Renal cortical epithelial cell (primary cell): ENCODE data around the gene SRR. TPM values are rescaled to one million over a fixed set of nuclear protein-coding genes. Genes with fewer than 3 reads are reported as not detected.
A peak's percentile ranks its signal among the peaks of the same experiment; 100 is the strongest.
"Not testable (repeated sequence)": the region's sequence is repeated elsewhere in the genome, so short reads cannot be mapped to it uniquely, and the experiment has no call there.

Experiments used
- DNase-seq: peaks from one replicate; pipeline ENCODE4 v3.0.0-alpha.2; 2011; ENCODE audit warnings: low read depth
- total RNA-seq: library from RNA; depleted of rRNA; stranded (reverse); fragments of >200 nt; gene quantifications from 2 replicates; pipeline ENCODE4 v1.2.3, GENCODE V29; 2014

The SRR gene
- total RNA-seq, 1 donor from 2014 or later, result 19.7 TPM

DNA sequence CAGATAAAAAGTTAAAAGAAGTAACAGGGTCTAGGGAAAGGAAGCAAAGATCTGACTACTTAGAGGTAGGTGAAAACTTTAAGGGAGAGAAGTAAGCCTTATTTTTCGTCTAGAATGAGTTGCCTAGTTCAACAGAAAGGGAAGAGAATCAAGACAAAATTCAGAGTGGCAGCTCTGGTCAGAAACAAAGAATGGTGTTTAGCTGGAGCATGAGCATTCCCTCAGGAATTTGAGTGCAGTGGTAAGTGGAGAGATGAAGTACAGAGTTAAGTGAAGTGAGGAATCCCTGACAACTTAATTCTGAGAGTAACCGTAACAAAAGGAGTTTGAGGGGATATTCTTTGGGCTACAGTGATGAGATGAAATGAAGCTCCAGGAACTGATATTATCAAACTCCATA, 11.7 kb upstream of the SRR start:
- peak; percentile 25 for DNase-seq

DNA sequence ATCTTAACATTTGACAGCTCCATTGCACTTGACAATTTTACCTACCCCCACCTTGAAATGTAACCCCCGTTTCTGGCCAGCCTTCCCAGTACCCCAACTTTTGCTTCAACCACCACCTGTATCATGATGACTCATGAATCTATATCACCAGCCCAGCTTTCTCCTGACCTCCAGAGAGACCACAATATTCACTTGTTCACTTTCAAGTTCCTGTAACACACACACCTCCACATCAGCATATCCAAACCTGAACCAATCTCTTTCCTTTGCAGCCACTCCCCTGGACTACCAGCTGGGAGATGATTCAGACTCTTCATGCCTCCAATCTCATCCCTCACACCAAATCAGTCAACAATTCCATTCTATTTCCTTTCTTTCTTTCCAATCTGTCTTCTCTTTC, 8.2 kb upstream of the SRR start:
- no peak for DNase-seq

DNA sequence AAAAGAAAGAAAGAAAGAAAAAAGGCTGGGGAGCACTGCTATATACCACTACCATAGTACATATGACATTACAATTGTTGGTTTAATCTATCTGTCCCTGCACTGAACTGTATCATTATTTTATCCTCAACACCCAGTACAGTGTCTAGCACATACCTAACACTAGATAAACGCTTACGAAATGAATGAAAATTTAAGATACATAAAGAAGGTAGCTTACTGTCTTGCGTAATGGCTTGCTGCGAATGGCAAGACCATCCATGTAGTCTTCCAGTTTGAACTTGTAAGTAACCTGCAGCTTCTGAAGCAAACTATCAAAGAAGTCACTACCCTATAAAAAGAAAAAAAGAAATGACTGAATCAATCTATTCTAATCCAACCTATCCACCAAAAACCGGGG, 6.7 kb upstream of the SRR start:
- DNase-seq, result no peak

DNA sequence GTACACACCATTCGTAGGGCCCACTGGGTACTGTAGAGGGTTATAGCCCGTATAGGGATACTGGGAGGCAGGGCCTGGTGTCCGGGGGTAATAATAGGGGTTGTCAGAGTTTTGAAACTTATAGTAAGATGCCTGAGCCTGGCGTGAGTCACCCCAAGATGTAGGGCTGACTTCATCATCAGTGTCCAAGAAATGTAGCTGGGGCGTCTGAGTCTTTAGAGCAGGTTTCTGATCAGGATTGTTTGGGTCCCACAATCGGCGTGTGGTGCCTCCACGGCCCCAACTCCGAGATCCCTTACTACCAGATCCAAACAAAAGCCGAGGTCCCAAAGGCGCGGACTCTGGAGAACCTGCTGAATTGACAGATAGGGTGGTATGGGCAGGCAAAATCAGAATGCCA, 4.6 kb upstream of the SRR start:
- no peak for DNase-seq

DNA sequence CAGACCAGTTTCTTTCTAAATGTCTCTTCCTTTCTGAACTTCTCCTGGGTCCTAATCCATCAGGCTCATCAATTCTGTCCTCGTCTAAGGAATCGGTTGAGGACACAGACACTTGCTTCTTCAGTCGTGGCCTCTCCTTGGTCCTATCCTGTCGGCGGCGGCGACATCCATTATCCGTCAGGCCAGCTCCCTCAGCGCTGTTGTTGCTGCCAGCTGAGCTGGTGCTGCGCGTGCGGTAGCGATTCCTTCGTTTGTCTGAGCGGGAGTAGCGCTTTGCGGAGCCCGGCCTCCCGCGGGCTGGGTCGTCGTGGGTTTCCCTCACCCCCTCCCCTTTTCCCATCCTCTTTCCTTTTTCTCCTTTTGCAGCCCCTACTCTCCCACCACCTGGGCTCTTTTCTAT, 4.0 kb upstream of the SRR start:
- DNase-seq, result no peak

DNA sequence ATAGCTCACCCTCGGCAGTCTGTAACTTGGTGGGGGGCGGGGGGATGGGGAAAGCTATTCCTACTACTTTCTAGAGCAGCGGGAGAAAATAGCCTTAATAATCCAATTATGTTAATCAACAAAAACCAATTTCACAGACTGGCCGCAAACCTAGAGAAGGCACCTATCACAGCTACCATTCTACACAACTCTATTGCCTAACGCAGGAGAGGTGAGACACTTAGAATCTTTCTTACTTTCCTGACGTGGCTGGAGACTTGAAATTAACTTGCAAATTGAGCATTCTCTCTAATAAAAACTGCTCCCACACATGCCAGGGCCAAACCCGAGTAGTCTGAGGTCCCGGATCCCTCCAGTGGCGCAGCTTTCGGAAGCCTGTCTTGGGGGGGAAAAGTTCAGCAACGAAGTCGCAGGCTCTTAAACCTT, 959 bp upstream of the SRR start:
- DNase-seq, result peak; percentile 33

DNA sequence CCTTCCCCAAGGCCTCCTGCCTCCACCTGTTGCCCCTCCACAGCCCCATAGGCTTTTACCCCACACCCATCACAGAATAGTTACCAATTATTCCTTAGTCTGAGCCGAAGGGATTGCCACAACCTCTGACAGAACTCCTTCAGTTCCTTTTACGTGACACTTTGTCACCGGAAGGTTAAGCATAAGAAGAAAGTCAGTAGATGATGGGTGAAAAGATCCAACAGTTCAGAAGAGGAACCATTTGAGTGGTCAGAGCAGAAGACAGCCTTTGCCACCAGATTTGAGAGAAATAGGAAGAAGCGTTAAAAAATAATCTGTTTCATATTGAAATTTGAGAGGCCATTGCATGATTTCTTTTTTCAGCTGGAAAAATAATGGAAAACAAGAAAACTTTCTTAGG, 1.2 kb downstream of the SRR start:
- DNase-seq, result no peak

DNA sequence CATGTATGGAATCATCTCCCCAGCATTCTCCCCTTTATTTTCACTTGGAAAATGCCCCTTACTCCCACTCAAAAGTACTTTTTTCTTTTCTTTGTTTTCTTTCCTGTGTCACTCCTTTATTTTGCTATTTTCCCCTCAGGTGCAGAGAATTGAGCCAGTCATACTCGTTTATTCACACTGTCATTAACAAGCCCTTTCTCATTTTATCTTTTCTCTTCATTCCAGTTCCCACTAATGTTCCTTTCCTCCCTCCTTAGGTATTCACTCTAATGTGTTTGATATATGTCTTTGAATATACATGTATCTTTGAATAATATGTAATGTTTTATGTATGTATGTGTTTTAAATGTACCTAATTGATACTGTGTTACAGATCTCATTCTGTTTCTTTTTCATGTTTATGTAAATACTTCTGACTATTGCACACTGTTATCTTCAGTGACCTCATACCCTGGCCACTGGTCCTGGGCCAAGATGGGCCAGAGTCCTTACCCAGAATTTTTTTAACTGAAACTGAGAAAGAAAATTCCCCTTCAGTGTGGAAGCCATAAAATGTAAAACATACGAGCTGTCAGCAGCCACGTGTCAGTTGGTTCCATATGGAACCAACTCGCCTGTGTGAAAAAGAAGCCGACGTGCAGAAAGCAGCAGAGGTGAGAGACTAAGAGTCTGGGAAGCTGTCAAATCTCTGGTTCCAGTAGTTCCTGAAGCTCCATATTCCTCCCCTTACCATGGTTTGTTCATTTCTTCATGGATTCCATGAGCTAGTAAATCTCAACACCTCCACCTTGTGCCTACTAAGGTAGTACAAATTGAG, 5.8 kb downstream of the SRR start:
- no peak for DNase-seq

DNA sequence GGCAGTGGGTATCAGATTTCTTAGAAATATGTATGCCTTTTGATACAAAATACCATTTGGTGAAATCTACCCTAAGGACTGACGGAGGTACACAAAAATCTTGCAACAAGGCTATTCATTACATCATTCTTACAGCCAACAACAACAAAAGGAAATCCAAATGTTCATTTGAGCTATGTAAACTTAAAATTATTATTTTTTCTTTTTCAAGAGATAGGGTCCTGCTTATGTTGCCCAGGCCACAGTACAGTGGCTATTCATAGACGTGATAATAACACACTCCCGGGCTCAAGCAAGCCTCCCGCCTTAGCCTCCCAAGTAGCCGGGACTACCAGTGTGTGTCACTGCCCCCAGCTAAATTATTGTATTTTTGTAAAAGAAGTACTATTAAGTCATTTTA, 9.0 kb downstream of the SRR start:
- no peak for DNase-seq

DNA sequence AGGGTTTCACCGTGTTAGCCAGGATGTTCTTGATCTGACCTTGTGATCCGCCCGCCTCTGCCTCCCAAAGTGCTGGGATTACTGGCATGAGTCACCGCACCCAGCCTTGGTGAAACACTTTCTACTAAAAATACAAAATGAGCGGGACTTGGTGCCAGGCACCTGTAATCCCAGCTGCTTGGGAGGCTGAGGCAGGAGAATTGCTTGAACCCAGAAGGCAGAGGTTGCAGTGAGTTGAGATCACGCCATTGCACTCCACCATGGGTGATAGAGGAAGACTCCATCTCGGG, 13.1 kb downstream of the SRR start:
- DNase-seq, result not testable (repeated sequence)

DNA sequence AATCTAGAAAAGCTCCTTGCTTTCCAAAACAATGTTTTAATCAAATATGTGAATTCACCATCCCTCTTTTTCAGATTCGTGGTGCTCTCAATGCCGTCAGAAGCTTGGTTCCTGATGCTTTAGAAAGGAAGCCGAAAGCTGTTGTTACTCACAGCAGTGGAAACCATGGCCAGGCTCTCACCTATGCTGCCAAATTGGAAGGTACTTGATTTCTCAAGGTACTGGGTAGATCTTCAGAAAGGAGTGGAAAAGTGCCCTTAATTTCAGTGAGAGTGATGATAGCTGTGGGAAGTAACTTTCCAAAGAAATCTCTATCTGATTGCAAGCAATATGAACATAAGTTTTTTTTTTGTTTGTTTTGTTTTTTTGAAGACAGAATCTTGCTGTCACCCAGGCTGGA, 14.0 kb downstream of the SRR start:
- DNase-seq, result no peak

DNA sequence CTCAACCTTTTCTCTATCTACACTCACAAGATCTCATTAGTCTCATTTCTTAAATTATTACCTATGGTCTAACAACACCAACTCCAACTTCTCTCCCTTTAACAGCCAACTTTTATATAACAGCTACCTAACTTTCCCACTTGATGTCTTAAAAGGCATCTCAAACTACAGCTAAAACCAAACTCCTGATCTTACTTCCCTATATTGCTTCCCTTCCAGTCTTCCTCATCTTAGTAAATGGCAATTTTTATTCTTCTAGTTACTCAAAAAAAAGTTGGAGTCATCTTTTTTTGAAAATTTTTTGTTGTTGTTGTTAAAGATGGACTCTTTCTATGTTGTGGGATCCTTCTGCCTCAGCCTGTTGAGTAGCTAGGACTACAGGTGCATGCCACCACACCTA, 15.3 kb downstream of the SRR start:
- no peak for DNase-seq

DNA sequence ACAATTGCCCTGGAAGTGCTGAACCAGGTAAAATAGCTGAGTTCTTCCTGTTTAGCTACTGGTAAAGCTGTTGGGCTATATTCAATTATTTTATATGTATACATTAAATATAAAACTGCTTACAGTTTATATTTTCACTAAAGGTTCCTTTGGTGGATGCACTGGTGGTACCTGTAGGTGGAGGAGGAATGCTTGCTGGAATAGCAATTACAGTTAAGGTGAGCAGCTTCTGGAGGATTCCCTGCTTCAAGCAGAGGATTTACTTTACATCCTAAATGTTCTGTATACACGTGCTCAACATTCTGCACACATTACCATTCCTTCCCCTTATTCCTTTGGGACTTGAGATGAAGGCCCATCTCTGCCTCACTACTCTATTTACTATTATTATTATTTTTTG, 17.6 kb downstream of the SRR start:
- DNase-seq, result no peak

DNA sequence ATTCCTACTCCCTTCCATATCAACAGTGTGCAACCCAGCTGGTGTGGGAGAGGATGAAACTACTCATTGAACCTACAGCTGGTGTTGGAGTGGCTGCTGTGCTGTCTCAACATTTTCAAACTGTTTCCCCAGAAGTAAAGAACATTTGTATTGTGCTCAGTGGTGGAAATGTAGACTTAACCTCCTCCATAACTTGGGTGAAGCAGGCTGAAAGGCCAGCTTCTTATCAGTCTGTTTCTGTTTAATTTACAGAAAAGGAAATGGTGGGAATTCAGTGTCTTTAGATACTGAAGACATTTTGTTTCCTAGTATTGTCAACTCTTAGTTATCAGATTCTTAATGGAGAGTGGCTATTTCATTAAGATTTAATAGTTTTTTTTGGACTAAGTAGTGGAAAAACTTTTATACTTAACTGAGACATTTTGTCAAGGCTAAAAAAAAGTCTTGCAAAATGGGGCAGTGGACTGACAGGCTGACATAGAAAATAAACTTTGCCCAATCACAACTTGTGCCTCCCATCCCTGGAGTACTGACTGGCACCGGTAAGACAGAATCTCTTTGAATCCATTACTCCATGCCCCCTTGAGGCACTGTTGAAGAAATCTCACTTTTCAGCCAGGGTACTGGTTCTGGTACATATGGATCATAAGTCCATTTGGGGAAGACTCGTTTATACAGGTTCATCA, 20.0 kb downstream of the SRR start:
- DNase-seq, result no peak

DNA sequence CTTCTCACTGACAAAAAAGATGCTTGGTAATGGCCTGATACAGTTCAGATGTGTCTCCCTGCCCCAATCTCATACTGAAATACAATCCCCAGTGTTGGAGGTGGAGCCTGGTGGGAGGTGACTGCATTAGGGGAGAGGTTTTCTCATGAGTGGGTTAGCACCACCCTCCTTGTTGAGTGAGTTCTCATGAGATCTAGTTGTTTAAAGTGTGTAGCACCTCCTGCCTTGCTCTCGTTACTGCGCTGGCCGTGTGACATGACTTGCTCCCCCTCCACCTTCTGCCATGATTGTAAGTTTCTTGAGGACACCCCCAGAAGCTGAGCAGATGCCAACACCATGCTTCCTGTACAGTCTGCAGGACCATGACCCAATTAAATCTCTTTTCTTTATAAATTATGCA, 27.6 kb downstream of the SRR start:
- DNase-seq, result no peak

DNA sequence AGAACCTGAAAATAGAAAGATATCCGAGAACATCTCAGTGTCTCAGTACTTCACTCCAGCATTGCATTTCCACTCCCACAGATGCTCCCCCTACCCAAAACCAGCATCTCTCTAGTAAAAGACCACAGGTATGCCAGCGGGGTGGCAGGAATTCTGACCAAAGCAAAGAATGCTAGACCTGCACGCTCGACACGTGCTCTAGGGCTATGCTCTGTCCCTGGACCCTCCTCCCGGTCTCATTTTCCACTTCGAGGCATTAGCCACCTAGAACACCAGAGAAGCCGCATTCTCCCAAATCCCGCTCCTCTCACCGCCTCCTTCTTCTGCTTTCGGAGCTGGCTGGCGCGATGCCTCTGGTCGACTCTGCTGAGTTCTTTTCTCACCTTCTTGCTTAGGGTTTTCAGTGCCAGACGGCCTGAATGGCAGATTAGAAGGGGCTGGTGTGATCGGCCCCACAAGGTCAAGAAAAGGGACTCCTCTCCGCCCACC, 32.0 kb downstream of the SRR start:
- DNase-seq, result peak; percentile 24

DNA sequence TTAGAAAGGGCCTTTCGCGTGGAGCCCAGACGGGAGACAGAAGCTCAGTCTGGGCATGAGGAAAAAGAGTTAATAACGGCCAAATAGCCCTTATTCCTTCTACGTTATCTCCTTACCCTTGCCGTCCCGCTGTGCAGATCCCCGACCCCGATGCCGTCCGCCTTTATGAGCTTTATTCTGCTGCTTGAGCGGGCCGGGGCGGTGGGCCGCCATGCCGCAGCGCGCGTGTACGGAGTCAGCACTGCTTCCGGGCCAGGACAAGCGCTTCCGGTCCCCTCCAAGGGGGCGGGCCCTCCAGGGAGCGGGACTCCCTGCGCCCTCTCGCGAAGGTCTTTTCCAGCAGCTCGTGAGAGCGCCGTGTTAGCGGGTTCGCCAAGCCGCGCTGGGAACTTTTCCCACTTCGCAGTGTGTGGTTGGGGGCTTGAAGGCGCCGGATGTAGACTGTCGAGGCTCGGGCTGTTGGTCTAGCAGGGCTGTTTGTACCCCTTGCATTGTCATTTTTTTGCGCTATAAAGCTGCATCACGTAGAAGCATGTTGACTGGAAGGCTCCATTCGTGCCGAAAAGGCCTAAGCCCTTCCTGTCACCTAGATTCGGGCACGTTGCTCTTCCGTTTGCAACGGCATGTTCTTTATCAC, 32.6 kb downstream of the SRR start, which contains the start of gene TSR1:
Gene TSR1, minus strand, starts transcription at position 243 of the 637 bp plus-strand sequence. Its CDS starts 30 bp downstream, at position 213.
- DNase-seq, result peak; percentile 75

DNA sequence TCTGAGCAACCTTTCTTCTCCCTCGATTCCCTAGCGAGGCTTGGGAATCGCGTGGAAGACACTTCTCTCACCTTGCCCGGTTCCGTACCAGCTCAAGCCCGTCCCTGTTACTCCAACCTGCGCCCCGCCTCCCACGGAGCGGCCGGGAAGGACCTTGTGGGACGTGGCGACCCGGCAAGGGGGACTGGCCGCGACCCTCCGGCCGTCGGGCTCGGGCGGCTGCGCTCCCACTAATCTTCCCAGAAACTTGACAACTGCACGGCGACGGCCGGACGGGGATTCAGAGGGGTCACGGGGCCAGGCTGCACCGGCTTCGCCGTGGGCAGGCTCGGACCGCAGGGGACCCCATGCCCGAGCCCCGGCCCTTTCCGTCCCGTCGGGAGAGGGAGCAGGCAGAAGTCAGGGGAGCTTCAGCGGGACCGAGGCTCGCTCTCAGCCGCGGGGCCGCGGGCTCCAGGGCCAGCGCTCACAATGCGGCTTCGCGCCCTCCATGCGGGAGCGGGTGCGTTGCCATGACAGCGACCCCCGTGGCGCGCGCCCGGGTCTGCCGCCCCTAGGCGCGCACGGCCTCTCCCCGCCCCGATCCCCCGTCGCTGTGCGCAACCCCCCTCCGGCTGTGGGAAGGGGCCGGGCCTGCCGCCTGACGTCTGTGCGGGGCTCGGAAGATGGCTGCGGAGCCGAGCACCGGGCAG, 33.2 kb downstream of the SRR start, which contains the start of gene SGSM2:
Gene SGSM2, plus strand, starts transcription at position 650 of the 692 bp plus-strand sequence. CDS start 188 bp downstream, outside the sequence.
- no peak for DNase-seq

DNA sequence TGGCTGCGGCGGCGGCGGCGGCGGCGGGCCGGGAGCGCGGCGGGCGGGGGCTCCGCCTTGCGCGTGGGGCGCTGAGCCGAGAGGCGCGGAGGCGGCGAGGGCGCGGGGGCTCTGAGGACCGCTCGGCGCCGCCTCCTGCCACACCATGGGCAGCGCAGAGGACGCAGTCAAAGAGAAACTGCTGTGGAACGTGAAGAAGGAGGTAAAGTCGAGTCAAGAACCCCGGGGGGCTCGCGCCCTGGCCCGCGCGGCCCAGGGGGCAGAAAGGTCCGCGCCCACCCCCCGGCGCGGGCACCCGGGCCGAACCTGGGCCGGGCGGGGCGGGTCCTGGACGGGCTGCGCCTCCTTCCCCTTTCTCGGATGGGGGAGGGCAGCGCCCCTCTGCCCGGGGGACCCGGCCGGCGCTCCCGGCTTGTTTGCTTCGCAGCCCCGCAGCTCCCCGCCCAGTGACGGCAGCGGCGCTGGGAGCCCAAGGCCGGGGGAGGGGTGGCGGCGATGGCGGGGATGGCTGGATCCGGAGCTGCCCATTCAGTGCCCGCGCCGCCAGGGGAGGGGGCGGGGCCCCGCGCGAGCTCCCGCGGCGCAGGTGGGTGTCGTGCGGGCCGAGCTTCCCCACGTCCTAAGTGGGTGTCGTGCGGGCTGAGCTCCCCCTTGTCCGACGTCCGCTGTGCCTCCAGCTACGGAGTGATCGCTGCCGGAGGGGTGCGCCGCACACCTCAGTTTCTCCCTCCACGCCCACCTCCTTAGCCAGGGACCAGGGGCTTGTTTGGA, 34.0 kb downstream of the SRR start:
- DNase-seq, result peak; percentile 11

DNA sequence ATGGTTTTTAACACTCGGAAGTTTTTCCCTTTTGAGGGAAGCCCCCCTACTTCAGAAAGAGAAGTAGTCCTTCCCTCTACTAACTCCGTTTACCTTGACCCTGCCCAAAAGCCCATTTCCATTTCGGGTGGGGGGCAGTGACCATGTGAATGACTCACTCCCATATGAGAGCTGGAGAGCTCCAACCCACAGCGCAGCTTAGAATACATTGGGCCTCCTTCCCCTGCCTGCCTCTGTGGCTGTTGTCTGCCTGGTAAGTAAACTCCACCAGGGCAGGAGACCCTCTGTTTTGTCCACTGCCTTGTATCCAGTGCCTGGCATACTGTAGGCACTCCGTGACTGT, 34.5 kb downstream of the SRR start:
- DNase-seq, result peak; percentile 23

DNA sequence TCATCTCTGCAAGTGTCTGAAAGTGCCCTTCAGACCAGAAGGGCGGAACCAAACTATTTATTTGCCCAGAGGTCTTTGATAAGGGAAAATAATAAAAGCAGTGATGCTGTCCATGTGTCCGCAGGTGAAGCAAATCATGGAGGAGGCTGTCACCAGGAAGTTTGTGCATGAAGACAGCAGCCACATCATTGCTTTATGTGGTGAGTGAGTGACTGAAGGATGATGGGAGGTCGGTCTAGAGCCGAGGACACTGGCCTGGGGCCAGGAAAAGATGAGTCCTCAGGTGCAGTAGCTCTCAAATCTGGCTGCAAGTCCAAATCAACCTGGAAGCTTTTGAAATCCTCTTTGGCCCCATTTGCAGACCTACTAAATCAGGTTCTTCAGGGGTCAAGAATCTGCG, 39.7 kb downstream of the SRR start:
- no peak for DNase-seq

DNA sequence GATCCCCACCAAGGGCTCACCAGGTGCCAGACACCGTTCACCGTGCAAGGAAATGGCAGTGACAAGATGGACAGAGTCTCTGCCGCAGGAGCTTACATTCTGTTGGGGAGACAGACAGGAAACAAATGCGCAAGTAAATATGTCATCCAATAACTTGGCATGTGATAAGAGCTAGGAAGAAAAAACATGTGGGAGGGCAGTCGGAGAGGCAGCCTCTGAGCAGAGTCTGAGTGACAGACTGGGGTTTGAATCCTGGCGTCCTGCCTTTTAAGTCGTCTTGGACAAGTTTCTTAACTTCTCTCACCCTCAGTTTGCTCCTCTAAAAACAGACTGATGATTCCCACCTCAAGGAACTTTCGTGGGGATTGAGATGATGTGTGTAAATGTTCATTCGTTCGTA, 40.8 kb downstream of the SRR start:
- DNase-seq, result no peak
